ENCODE measurements around the gene GPR27. TPM values are rescaled to one million over a fixed set of nuclear protein-coding genes. Genes with fewer than 3 reads are reported as not detected.

The GPR27 gene
- total and polyA plus RNA-seq, 2 of the 8 experiments (the other 6 are each of a cell fraction or from before 2014, with no cell fraction given) = 11.3 to 12.5 TPM

DNA sequence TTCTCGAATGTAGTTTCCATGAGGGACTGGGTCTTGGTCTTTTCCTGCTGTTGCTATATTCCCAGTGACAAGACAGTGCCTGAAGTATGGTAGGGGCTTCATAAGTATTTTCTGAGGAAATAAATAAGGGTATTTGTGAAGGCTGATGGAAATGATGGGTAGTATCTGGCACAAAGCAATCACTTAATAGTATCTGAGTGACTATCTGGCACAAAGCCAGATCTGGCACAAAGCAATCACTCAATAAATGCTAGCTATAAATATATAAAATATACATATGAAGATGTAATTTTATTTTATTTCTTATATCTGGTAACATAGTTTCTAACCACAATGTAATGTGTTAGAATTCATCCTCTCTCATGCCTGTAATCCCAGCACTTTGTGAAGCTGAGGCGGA lies 52.0 kb downstream of the GPR27 start (continued):
- no peak for TF ChIP-seq RAD21 (IDR thresholded peaks at IDR 0.05 in 1 of 2, conservative IDR thresholded peaks at IDR 0.05 in 1 of 2; ENCODE audit: low read depth in 2 of 2, low read length in 2 of 2)
- no peak for TF ChIP-seq EGR1 (IDR thresholded peaks at IDR 0.05; ENCODE audit: borderline replicate concordance, low read depth, low read length)
- TF ChIP-seq KDM1A (IDR thresholded peaks at IDR 0.05; ENCODE audit: borderline replicate concordance, low read length) = no peak
- no peak for TF ChIP-seq GTF2F1 (IDR thresholded peaks at IDR 0.05; ENCODE audit: borderline replicate concordance, low read depth, low read length)
- no peak for TF ChIP-seq KDM5A (IDR thresholded peaks at IDR 0.05; ENCODE audit: low read length)

Other genes starting within 250 kb of the GPR27 start
- gene FOXP1, start 170.1 kb upstream of the GPR27 start, total RNA-seq (2021; fragmentation: NEBNext Ultra II Directional; extraction: Animal tissue kit (Norgen Biotek cat#: 25700)) = 24.6 and 25.4 TPM in 2 replicates
- 11.6 and 13.9 TPM in 2 replicates for gene FOXP1, start 170.1 kb upstream of the GPR27 start, polyA plus RNA-seq (2011; rRNA removed)
- gene EIF4E3, start 28.5 kb upstream of the GPR27 start, total RNA-seq (2021; fragmentation: NEBNext Ultra II Directional; extraction: Animal tissue kit (Norgen Biotek cat#: 25700)) = 14.3 and 17.0 TPM in 2 replicates
- gene EIF4E3, start 28.5 kb upstream of the GPR27 start, polyA plus RNA-seq (2011; rRNA removed) = 2.8 and 5.2 TPM in 2 replicates
- gene PROK2, start 31.3 kb downstream of the GPR27 start, total RNA-seq (2021; fragmentation: NEBNext Ultra II Directional; extraction: Animal tissue kit (Norgen Biotek cat#: 25700)) = 1.8 and 2.0 TPM in 2 replicates
- 0.24 and 0.50 TPM in 2 replicates for gene PROK2, start 31.3 kb downstream of the GPR27 start, polyA plus RNA-seq (2011; rRNA removed)

Measured in H1 (cell line).